Measurements from ENCODE around the gene TNFRSF17. TPM values are rescaled to one million over a fixed set of nuclear protein-coding genes. Genes with fewer than 3 reads are reported as not detected.
A peak's percentile ranks its signal among the peaks of the same experiment; 100 is the strongest.

Gene TNFRSF17
- total and polyA plus RNA-seq, 9 of the 15 experiments (the other 6 are each of a cell fraction or from before 2014, with no cell fraction given), result not detected

- TF ChIP-seq HCFC1 (IDR thresholded peaks at IDR 0.05; ENCODE audit: low read depth, low read length) (peak; percentile 99), ID3 (CRISPR knock-in tag; IDR thresholded peaks at IDR 0.05) (no peak), ID3 (tag; IDR thresholded peaks at IDR 0.05) (peak; percentile 82; the same call in 1 of the 2 replicates), KAT8 (IDR thresholded peaks at IDR 0.05; ENCODE audit: low read depth) (no peak), ZNF518B (CRISPR knock-in tag; IDR thresholded peaks at IDR 0.05) (no peak), GTF2B (IDR thresholded peaks at IDR 0.05; ENCODE audit: extremely low read depth, insufficient read length) (no peak), EWSR1 (IDR thresholded peaks at IDR 0.05; ENCODE audit: borderline replicate concordance, low read depth, partially characterized antibody) (no peak), RFX1 (IDR thresholded peaks at IDR 0.05) (no peak), MAX (CRISPR knock-in tag; IDR thresholded peaks at IDR 0.05) (peak; percentile 66), BRF1 (IDR thresholded peaks at IDR 0.05; ENCODE audit: borderline replicate concordance, extremely low read depth, insufficient read length) (no peak), GTF2F1 (IDR thresholded peaks at IDR 0.05; ENCODE audit: low read depth, low read length) (0 out of 2 replicates have a peak, but pooled peaks have one; percentile 45), MAFK (IDR thresholded peaks at IDR 0.05; ENCODE audit: low read length) (no peak; the same call in 1 of the 2 replicates), CUX1 (CRISPR knock-in tag; IDR thresholded peaks at IDR 0.05) (no peak), SIN3B (IDR thresholded peaks at IDR 0.05; ENCODE audit: low read depth) (no peak), U2AF1 (optimal IDR thresholded peaks at IDR 0.05; ENCODE audit: low read depth, low read length) (peak; percentile 70), ZNF77 (CRISPR knock-in tag; IDR thresholded peaks at IDR 0.05) (no peak), ADNP (tag; IDR thresholded peaks at IDR 0.05) (no peak), TRIM28 (IDR thresholded peaks at IDR 0.05) (0 out of 2 replicates have a peak, but pooled peaks have one; percentile 46)
Observed at GRCh38 chr16:11915644-11916523, 49.1 kb upstream of the TNFRSF17 start, which contains the start of gene GSPT1 (continued).

All from K562 (cell line).